HG02852 (cell line): ENCODE data around the gene MYO9B.

Source experiments
- ATAC-seq: cut with Tn5 transposase; IDR thresholded peaks from one replicate; pipeline ENCODE4 v1.9.1; 2021; ENCODE audit warnings: mild to moderate bottlenecking, moderate library complexity; ENCODE audit not compliant: unreplicated experiment

Gene MYO9B, protein sequence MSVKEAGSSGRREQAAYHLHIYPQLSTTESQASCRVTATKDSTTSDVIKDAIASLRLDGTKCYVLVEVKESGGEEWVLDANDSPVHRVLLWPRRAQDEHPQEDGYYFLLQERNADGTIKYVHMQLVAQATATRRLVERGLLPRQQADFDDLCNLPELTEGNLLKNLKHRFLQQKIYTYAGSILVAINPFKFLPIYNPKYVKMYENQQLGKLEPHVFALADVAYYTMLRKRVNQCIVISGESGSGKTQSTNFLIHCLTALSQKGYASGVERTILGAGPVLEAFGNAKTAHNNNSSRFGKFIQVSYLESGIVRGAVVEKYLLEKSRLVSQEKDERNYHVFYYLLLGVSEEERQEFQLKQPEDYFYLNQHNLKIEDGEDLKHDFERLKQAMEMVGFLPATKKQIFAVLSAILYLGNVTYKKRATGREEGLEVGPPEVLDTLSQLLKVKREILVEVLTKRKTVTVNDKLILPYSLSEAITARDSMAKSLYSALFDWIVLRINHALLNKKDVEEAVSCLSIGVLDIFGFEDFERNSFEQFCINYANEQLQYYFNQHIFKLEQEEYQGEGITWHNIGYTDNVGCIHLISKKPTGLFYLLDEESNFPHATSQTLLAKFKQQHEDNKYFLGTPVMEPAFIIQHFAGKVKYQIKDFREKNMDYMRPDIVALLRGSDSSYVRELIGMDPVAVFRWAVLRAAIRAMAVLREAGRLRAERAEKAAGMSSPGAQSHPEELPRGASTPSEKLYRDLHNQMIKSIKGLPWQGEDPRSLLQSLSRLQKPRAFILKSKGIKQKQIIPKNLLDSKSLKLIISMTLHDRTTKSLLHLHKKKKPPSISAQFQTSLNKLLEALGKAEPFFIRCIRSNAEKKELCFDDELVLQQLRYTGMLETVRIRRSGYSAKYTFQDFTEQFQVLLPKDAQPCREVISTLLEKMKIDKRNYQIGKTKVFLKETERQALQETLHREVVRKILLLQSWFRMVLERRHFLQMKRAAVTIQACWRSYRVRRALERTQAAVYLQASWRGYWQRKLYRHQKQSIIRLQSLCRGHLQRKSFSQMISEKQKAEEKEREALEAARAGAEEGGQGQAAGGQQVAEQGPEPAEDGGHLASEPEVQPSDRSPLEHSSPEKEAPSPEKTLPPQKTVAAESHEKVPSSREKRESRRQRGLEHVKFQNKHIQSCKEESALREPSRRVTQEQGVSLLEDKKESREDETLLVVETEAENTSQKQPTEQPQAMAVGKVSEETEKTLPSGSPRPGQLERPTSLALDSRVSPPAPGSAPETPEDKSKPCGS (N-terminal part only)

DNA sequence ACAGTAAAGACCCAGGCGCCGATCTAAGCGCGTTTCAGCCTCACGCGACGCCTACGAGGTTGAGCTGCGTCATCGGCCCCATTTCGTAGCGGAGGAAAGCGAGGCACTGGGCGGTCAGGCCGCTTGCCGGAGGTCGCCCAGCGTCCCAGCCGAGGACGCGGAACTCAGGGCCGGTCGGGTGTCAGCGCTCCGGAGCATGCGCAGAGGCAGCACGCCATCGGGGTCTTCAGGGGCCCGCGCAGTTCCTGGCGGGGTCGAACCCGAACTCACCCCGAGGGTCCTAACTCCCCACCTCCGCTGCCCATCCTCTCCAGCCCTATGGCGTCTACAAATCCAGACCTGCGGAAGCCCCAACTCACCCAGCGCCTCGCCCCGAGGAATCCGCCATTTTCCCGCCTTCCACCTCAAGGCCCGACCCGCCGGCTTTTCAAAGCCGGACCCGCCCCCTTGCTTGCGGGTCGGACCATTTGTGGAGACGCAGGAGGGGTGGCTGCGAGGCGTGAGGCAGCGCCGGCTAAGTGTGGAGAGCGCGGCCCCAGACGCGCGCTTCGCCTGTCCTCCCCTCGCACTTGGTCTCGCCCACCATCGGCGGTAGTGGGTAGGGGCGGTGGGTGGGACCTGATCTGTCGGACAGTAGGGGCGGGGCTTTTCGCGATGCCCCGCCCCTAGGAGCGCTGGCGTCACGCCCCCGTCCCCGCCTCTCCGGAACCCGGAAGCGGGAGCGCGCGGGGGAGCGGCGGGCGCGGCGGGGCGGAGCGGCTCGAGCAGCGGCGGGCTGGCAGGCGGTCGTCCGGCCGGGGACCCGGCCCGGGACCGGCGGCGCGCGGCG is at the start of gene MYO9B, which contains the start of gene HAUS8:
MYO9B (plus strand) TSS at position 743 of the 829 bp plus-strand sequence. CDS start 25,941 bp downstream, outside the sequence.
HAUS8 (minus strand) TSS at position 418 of the 829 bp plus-strand sequence; CDS start at position 388, 30 bp downstream.
- peak; percentile 58 for ATAC-seq

DNA sequence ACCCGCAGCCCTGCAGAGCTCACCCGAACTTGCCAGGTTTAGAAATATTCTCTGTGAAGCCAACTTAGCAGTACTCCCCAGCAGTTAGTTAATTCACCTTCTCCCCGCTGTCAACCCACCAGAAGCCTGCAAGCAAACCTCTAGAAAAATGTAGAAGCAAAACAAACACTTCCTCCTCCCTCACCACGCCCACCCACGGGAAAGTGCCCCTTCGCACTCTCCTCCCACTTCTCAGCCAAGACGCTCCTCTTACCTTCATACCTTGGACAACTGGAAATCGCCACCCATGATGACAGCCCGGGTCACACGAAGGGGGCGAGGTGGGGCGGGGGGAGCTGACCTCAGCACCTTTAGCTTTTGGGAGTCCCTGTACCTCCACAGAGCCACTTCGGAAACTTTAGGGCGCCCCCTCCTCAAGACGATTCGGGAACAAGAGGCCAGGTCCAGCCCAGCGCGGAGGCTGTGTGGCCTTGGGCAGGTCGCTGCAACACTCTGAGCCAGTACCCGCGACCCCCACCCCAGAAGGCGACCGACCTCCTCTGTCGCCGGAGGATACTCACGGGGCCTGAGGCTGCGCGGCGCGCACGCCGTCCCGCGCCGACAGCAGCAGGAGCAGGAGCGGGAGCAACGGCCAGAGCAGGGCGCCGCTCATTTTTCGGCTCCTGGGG is 49.5 kb upstream of the MYO9B start:
- no peak for ATAC-seq

GRCh38 chr19:17026706-17027534 is 48.7 kb upstream of the MYO9B start, which contains the start of gene CPAMD8:
Gene CPAMD8, minus strand, starts transcription at chr19:17026810. Its CDS starts 168 bp downstream, at chr19:17026642.
- ATAC-seq, result no peak

DNA sequence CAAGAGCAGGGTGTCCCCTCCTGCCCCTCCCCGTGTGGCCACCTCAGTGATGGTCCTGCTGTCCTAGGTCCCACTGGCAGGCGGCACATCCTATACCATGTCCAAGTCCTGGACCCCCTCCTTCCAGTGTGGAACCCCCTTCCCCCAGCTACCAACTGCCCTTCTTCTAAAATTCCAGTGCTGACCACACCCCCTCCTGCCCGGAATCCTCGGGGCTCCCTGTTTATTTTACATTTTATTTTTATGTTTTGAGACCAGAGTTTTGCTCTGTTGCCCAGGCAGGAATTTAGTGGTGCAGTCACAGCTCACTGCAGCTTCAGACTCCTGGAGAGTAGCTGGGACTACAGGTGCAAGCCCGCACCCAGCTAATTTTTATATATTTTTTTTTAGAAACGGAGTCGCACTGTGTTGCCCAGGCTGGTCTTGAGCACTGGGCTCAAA is 48.0 kb upstream of the MYO9B start:
- no peak for ATAC-seq

DNA sequence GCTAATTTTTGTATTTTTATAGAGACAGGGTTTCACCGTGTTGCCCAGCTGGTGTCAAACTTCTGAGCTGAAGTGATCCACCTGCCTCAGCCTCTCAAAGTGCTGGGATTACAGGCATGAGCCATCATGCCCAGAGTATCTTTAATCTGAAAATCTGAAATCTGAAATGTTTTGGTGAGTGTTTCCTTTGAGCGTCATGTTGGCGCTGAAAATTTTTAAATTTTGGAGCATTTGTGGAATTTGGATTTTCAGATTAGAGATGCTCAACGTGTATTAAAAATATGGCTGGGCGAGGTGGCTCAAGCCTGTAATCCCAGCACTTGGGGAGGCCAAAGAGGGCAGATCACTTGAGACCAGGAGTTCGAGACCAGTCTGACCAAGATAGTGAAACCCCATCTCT is 43.8 kb upstream of the MYO9B start:
- no peak for ATAC-seq

- no peak for ATAC-seq
These were observed 39.6 kb upstream of the MYO9B start for GRCh38 chr19:17035842-17036424.

DNA sequence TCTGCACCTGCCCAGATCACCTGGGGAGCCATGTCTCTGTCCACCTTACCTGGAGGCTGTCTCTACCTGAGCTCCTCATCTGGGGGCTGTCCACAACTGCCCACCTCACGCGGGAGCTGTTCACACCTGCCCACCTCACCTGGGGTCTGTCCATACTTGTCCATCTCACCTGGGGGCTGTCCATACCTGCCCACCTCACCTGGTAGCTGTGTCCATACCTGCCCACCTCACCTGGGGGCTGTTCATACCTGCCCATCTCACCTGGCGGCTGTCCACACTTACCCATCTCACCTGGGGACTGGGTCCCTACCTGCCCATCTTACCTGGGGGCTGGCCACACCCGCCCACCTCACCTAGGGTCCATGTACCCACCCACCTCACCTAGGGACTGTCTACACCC is 38.9 kb upstream of the MYO9B start:
- ATAC-seq, result no peak

- no peak for ATAC-seq
These were observed 38.4 kb upstream of the MYO9B start for GRCh38 chr19:17037184-17037583.

DNA sequence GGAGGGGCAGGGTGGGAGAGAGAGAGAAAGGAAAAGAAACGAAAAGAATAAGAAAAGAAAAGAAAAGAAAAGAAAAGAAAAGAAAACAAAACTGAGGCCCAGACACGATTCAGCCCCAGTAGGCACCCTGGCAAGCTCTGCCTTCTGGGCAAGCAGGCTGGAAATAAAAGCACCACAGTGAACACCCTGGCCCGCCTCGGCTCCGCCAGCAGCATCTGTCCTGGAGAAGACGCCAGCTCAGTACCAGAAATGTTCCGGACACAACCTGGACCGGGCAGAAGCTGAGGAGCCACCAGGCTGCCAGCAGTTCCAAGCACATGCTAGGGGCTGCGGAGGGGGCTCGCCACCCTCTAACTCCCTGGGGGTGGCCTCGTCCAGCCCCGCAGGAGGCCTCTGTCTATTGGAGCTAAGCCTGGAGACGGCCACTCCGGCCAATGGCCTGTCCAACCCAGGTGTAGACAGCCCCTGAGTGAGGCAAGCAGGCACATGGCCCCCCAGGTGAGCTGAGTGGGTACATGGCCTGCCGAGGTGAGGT is 37.5 kb upstream of the MYO9B start:
- no peak for ATAC-seq

DNA sequence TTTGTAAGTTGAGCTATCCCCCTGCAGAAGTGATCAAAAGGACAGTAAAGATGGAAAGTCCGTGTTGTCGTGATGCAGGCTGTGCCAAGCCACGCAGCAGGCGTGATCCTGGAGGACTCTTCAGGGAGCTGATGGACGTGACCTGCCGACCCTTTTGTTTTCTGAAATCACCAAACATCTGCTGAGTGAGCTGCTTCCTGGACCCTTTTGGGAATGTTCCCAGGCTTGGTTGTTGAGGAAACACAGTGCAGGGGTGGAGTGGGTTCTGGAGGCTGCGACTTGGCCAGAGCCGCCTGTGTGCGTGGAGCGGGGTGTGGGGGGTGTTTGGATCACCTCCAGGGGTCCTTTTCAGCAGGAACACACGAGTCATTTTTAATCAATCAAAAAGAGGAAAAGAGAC is 33.6 kb upstream of the MYO9B start:
- ATAC-seq, result no peak

DNA sequence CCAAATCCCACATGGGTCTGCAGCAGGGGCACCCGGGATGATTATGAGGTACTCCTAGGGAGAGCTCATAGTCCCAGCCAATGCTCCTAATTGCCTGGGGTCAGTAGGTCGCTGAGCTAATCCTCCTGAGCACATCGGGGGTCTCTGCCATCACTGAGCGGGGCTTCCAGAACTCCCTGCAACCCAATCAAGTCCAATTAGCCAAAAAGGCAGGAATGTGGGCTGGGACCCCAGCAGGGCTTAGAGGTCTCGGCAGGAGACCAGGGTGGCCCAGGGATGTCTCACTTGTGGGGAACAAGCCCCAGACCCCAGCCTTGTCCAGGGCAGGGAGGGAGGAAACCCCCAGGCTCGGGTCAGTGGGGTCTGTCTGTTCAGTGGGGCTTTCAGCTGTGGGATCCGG is 31.8 kb upstream of the MYO9B start:
- ATAC-seq, result no peak

DNA sequence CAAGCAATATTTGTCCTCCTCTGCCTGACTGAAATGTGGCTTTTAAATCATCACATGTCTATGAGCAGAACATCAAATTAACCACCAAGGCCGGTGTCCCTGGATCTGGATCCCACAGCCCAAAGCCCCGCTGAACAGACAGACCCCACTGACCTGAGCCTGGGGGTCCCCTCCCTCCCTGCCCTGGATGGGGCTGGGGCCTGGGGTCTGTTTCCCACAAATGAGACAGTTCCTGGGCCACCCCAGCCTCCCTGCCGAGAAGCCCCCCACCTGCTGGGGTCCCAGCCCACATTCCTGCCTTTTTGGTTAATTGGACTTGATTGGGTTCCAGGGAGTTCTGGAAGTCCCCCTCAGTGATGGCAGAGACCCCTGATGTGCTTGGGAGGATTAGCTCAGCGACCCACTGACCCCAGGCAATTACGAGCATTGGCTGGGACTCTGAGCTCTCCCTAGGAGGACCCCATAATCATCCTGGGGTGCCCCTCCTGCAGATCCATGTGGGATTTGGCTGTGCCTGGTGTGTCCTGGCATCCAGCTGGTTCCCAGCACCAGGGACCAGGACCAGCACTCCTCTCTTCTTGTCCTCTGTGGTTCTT is 29.6 kb upstream of the MYO9B start:
- ATAC-seq, result no peak

DNA sequence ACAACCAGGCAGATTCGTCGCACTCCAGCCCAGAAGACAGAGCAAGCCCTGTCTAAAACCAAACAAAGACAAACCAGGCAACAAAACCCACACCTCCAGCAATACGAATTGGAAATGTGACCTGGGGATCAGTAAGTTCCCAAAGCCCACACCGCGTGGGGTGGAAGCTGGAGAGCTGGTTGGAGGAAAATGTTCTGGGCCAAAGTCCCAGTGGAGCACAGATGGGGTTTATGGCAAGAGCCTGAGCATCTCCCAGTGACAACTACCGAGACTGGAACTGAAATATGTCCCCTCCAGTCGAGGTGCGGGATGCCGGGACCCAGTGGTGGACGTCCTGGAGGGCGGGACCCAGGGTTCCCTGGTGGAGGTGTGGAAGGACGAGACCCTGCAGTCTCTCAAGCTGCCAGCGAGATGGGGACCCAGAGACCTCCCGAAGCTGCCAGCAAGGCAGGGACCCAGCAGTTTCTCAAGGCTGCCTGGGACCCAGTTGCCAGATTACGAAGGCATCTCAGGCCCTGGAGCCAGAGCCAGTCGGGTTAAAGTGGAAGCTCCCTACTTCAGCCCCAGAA is 26.6 kb upstream of the MYO9B start:
- ATAC-seq, result no peak

DNA sequence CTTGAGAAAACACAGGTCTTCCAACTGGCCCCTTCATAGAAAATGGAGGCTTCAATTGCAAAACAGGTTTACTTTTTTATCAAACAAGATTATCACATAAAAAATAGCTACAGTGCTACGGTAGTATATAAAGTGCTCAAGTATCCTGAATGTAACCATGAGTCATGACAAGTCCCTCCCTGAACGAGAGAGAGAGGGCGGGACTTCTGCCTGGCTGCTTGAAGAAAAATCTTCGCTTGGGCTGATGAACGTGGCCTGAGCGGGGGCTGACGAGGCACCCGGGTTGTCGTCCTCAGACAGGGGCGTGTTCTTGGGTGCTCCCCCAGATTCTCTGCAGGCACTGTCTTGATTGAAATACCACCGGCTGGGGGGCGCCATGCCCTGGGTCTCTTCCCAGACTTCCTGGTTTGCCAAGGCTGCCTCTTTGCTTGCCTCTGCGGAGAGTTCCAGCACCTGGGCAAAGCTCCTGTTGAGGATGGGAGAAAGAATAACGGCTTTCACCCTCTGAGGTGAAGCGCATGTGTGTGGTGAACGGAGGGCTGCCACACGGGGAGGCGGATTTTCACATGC is 25.8 kb upstream of the MYO9B start:
- no peak for ATAC-seq

GRCh38 chr19:17052439-17052838 is 23.1 kb upstream of the MYO9B start:
- ATAC-seq, result no peak

GRCh38 chr19:17054746-17055145 is 20.8 kb upstream of the MYO9B start:
- ATAC-seq, result no peak

- ATAC-seq, result no peak
These were observed 19.9 kb upstream of the MYO9B start for GRCh38 chr19:17055636-17056035.
